T-helper 17 cell (primary cell): ENCODE results near the gene NCKAP1. TPM values are rescaled to one million over a fixed set of nuclear protein-coding genes. Genes with fewer than 3 reads are reported as not detected.
"Not testable (repeated sequence)": the region's sequence is repeated elsewhere in the genome, so short reads cannot be mapped to it uniquely, and the experiment has no call there.

Experiments
- ATAC-seq: fragments of 150-1000 bp; cut with Tn5 transposase; 2 replicates; pipeline ENCODE4 v1.10.0; 2021; ENCODE audit warnings: mild to moderate bottlenecking, moderate library complexity
- DNase-seq, 3 donors: peaks; one replicate each; pipeline versions ENCODE4 v3.0.0 to v3.0.0-alpha.2; 2020 to 2021
- H3K9me3 ChIP-seq: one replicate; pipeline ENCODE4 v1.7.0; 2013; ENCODE audit warnings: low read length, mild to moderate bottlenecking; ENCODE audit not compliant: control insufficient read depth, poor library complexity, severe bottlenecking
- H3K27ac Mint-ChIP-seq: one replicate; pipeline ENCODE4 v1.8.0; 2022; ENCODE audit warnings: mild to moderate bottlenecking, moderate library complexity, mixed read lengths
- H3K27me3 Mint-ChIP-seq: one replicate; pipeline ENCODE4 v1.8.0; 2022; ENCODE audit warnings: mixed read lengths
- H3K36me3 Mint-ChIP-seq: one replicate; pipeline ENCODE4 v1.8.0; 2022; ENCODE audit warnings: low read depth, mixed read lengths
- H3K4me1 Mint-ChIP-seq: one replicate; pipeline ENCODE4 v1.8.0; 2022; ENCODE audit warnings: mild to moderate bottlenecking, mixed read lengths
- H3K4me3 Mint-ChIP-seq: one replicate; pipeline ENCODE4 v1.8.0; 2022; ENCODE audit warnings: mild to moderate bottlenecking, moderate library complexity, mixed read lengths
- total RNA-seq, 4 donors: library from RNA in 2 of 4; stranded (reverse) in 2 of 4; gene quantifications; one replicate each; pipeline ENCODE4 v1.2.3 and lab custom pipeline; 2022 to 2026

The NCKAP1 gene
- total RNA-seq, 2 donors from 2014 or later, result 6.9 to 13.9 TPM

DNA sequence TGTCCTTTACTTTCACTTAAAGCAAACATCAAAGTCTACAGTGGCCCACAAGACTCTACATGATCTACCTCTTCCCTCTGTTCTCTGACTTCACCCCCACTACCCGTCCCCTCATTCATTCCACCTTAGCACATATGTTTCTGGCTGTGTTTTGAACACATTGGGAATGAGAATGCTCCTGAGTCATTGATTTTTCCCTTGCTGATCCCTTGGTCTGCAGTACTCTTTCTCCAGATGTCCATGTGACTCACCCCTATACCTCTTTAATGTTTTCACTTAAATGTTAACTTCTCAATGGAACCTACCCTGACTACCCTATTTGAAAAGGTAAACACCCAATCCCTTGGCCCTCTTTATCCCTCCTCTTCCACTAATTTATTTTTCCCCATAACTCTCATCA is 141.1 kb downstream of the NCKAP1 start:
- H3K36me3 Mint-ChIP-seq, result no peaks in the 10 kb centered on the region
- DNase-seq (no peak), ATAC-seq (no peak)
- no peak overlapping the region for H3K27ac Mint-ChIP-seq
- H3K4me1 Mint-ChIP-seq, result peaks cover 3% of the 10 kb centered on the region
- H3K9me3 ChIP-seq, result no peaks in the 10 kb centered on the region
- H3K4me3 Mint-ChIP-seq, result no peak overlapping the region
- peaks cover 5% of the 10 kb centered on the region for H3K27me3 Mint-ChIP-seq

DNA sequence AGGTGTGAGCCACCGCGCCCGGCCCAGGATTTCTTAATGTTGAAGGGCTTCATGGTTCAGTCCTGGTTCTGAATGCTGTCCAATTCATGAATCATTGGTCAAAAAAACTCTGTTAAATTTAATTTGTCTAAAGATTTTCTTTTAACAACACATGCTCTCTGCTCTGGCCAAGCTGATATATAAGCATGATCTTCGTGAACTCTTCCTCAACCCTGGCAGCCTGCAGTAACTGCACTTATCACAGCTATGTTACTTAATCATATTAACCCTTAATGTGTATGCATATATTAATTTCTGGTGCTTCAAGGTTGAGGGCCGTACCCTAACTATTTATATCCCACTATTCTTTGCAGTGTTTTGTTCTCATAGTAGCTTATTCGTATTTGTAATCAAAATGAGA is 142.5 kb downstream of the NCKAP1 start:
- H3K9me3 ChIP-seq, result no peaks in the 10 kb centered on the region
- Mint-ChIP-seq H3K36me3 (no peaks in the 10 kb centered on the region), H3K4me1 (peaks cover 3% of the 10 kb centered on the region), H3K4me3 (no peak overlapping the region), H3K27me3 (peaks cover 5% of the 10 kb centered on the region), H3K27ac (no peak overlapping the region)
- DNase-seq (no peak), ATAC-seq (no peak)

DNA sequence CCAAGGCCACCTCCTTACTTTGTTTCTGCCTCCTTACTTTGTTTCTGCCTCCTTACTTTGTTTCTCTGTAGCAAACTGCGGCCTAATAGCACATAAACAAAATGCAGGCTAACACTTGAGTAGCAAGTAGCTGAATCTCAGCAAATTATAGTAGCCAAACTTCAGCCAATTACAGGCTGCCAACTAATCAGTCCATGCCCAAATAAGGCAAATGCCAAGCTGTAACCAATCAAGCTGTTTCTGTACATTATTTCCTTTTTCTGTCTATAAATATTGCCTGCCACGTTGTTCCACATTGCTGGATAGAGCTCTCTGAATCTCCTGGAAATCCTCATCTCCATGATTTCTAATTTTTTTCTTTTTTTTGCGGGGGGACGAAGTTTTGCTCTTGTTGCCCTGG is 143.1 kb downstream of the NCKAP1 start:
- peaks cover 5% of the 10 kb centered on the region for H3K27me3 Mint-ChIP-seq
- H3K4me3 Mint-ChIP-seq, result no peak overlapping the region
- no peak overlapping the region for H3K27ac Mint-ChIP-seq
- no peaks in the 10 kb centered on the region for H3K36me3 Mint-ChIP-seq
- ATAC-seq, result no peak
- no peaks in the 10 kb centered on the region for H3K9me3 ChIP-seq
- no peak for DNase-seq
- peaks cover 3% of the 10 kb centered on the region for H3K4me1 Mint-ChIP-seq

DNA sequence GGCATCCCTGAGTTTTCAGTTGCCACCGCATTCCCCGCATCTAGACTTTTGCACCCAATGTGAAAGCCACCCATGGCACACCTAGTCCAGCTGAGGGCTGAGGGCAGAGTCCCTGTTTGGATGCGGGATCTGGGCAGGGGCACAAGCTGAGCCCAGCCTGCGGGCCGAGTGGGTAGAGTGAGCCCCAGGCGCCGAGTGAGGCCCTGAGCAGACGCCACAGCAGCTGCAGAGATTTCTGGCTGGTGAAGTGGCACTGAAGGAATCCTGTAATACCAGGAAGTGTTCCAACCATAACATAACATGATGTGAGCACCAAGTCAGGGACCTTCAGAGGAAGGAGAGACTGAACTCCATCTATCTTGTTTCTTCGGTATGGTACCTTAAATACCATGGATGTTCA is 144.1 kb downstream of the NCKAP1 start:
- peaks cover 5% of the 10 kb centered on the region for H3K27me3 Mint-ChIP-seq
- peaks cover 3% of the 10 kb centered on the region for H3K4me1 Mint-ChIP-seq
- no peak overlapping the region for H3K4me3 Mint-ChIP-seq
- H3K9me3 ChIP-seq, result no peaks in the 10 kb centered on the region
- H3K36me3 Mint-ChIP-seq, result no peaks in the 10 kb centered on the region
- no peak overlapping the region for H3K27ac Mint-ChIP-seq
- DNase-seq (no peak), ATAC-seq (no peak)

DNA sequence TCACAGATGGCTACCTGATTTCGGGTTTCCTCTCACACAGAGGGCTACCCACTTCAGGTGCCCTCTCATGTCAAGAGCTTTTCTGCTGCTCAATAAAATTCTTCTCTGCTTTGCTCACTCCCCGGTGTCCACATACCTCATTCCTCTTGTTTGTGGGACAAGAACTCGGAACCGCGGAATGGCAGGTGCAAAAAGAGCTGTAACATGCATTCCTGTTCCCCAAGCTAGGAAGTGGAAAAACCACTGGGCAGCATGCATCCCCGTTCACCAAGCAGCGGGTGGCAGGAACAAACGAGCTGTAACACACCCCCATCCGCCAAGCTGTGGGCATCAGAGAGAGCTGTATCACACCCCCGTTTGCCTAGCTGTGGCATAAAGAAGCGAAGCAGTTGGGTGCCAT is 144.6 kb downstream of the NCKAP1 start:
- no peak overlapping the region for H3K4me3 Mint-ChIP-seq
- no peak overlapping the region for H3K27ac Mint-ChIP-seq
- no peaks in the 10 kb centered on the region for H3K9me3 ChIP-seq
- no peaks in the 10 kb centered on the region for H3K36me3 Mint-ChIP-seq
- H3K4me1 Mint-ChIP-seq, result peaks cover 3% of the 10 kb centered on the region
- H3K27me3 Mint-ChIP-seq, result peaks cover 5% of the 10 kb centered on the region
- ATAC-seq, result no peak
- DNase-seq, result no peak

DNA sequence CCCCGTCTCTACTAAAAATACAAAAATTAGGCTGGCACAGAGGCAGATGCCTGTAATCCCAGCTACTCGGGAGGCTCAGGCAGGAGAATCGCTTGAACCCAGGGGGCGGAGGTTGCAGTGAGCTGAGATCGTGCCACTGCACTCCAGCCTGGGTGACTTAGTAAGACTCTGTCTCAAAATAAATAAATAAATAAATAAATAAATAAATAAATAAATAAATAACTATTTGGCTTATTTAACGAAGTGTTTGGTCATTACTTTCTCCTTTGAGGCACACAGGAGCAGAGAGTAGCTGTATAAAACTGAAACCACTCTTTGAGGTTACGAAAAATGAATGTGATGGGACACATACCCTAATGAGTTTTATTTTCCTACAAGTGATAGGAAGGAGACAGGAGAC is 145.2 kb downstream of the NCKAP1 start:
- H3K36me3 Mint-ChIP-seq, ATAC-seq, DNase-seq: not testable (repeated sequence)

DNA sequence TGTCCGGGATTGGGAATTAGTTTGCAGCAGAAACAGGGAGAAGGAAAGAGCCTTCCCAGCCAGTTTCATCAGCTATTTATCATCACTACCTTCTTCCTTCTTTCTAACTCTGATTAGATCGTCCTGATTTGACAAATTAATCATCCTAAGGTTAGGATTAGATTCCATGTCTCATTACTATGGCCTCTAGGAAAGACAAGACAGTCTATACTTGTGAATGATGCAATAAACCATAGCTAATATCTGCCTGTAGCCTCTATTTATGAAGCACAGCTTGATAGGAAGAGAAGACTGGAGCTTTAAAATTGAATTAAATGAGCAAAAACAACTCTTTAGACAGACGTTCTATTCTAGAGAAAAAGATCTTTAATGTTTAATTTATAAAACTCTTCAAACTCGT is 146.6 kb downstream of the NCKAP1 start:
- ATAC-seq (no peak), DNase-seq (no peak)
- H3K9me3 ChIP-seq, result no peaks in the 10 kb centered on the region
- Mint-ChIP-seq H3K36me3 (no peaks in the 10 kb centered on the region), H3K27ac (no peak overlapping the region), H3K4me3 (no peak overlapping the region), H3K27me3 (peaks cover 5% of the 10 kb centered on the region), H3K4me1 (peaks cover 3% of the 10 kb centered on the region)

More for the DNA sequence above, 145.2 kb downstream of the NCKAP1 start:
- H3K27ac Mint-ChIP-seq, H3K4me1 Mint-ChIP-seq, H3K9me3 ChIP-seq, H3K27me3 Mint-ChIP-seq, H3K4me3 Mint-ChIP-seq: not testable (repeated sequence)

DNA sequence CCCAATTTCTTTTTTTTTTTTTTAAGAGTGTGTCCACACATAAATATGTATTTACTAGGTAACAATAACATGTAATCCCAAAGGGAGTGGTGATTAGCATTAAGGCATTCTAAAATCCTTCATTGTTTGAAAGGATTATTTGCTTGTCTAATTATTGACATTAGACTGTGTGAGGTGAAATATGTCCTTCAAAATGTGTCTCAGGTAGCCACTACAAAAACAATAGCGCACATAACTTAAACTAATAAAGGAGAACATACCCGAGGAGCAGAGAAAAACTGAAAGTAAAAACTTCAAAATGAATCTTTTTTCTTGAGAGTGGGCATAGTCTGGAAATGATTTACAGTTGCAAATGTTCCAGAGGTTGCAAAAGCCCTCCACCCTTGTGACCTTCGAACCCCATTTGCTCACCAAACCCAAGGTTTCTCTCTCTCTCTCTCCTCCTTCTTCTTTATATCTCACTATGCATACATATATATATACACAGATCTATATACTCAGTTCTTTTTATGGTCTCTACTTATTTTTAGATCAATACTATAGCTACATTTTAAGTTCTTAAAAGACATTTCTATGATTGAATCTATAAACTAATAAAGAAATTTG is 147.4 kb downstream of the NCKAP1 start:
- peaks cover 3% of the 10 kb centered on the region for H3K4me1 Mint-ChIP-seq
- ATAC-seq (no peak), DNase-seq (no peak)
- no peaks in the 10 kb centered on the region for H3K9me3 ChIP-seq
- no peak overlapping the region for H3K4me3 Mint-ChIP-seq
- no peak overlapping the region for H3K27ac Mint-ChIP-seq
- H3K27me3 Mint-ChIP-seq, result peaks cover 5% of the 10 kb centered on the region
- no peaks in the 10 kb centered on the region for H3K36me3 Mint-ChIP-seq

DNA sequence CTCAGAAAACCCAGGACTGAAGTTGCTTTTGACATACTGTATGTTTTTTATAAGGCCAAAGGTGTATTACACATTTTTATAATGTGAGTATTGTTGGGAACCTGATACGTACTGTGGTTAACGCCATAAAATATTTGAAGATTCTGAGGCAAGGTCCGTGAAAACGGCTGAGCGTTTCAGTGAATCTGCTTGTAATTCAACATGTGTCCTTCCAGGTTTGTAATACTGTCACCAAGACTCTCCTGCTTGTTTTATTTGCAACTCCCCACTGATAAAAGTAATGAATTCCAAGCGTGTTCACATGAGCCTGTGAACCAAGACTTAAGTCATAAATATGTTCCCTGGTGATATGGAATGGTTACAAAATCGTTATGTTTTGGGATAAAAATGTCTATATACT is 148.0 kb downstream of the NCKAP1 start:
- Mint-ChIP-seq H3K27ac (no peak overlapping the region), H3K4me1 (peaks cover 2% of the 10 kb centered on the region), H3K36me3 (no peaks in the 10 kb centered on the region), H3K4me3 (no peak overlapping the region), H3K27me3 (no peaks in the 10 kb centered on the region)
- no peaks in the 10 kb centered on the region for H3K9me3 ChIP-seq
- DNase-seq, result no peak
- no peak for ATAC-seq

DNA sequence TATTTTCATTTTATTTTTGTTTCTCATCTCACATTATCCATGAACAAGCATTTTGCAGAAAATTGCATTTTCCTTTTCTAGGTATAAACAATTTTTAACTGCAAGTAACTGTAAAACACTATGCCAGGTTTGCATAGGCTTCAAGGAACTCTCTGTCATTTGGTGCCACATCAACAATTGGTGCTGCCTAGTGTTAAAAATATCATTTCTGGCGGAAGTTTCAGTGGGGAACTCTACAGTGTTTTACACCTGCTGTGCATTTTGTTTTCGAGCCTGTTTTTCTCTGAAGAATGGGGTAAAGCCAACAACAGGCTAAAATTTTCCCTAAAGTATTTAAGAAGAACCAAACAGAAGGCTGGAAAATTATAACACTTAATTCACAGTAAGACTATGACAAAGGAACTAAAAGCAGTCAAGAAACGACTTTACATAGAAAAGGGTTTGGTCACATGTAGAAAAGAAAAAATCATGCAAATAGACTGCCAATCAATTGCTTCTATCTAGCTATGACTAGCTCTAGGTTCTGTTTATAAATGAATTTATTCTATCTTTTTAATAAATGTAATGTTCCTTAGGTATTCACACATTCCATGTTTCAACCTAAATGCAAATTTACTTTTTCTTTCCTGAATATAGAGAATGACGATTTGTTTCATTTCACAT is 150.4 kb downstream of the NCKAP1 start:
- H3K27ac Mint-ChIP-seq, result no peak overlapping the region
- ATAC-seq (no peak), DNase-seq (no peak)
- no peaks in the 10 kb centered on the region for H3K4me1 Mint-ChIP-seq
- no peak overlapping the region for H3K4me3 Mint-ChIP-seq
- H3K27me3 Mint-ChIP-seq, result no peaks in the 10 kb centered on the region
- no peaks in the 10 kb centered on the region for H3K9me3 ChIP-seq
- no peaks in the 10 kb centered on the region for H3K36me3 Mint-ChIP-seq

DNA sequence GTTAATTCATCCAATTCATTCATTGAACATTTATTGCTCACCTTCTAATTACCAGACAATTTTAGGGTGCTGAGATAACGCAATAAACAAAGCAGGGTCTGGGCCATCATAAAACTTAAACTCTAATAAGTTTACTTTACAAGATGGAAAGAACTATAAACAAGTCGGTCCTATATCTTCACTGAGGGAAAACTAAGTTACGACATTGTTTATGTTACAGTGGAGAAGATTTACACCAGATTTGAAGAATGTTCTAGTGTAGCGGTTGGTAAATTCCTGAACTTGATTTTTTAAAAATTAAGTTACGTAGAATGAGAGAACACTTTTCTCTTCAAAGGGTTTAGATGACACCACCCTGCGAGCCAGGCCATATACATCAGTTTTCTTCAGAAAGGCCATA is 151.2 kb downstream of the NCKAP1 start:
- H3K9me3 ChIP-seq, result no peaks in the 10 kb centered on the region
- Mint-ChIP-seq H3K4me3 (no peak overlapping the region), H3K4me1 (no peaks in the 10 kb centered on the region), H3K36me3 (no peaks in the 10 kb centered on the region), H3K27me3 (no peaks in the 10 kb centered on the region), H3K27ac (no peak overlapping the region)
- DNase-seq, result no peak
- no peak for ATAC-seq

DNA sequence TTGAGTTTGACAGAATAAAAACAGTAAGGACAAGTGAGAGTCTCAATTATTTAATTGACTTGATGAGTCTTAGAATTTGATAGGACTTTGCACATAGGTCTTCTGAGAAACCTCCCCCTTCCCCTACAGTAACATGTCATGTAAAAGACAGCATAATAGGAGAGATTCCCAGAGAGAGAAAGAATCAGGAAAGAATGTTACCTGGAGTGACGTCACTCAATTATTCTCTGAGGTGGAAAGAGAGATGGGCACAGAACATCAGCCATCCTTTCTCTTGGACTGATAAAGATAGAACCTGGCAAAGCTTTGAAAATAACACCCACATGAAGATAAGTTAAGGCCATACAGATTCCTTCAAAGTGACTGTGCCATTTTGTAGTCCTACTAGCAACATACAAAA is 152.5 kb downstream of the NCKAP1 start:
- ATAC-seq, result no peak
- Mint-ChIP-seq H3K4me1 (no peaks in the 10 kb centered on the region), H3K27me3 (no peaks in the 10 kb centered on the region), H3K27ac (no peak overlapping the region), H3K36me3 (no peaks in the 10 kb centered on the region), H3K4me3 (no peak overlapping the region)
- no peaks in the 10 kb centered on the region for H3K9me3 ChIP-seq
- no peak for DNase-seq

DNA sequence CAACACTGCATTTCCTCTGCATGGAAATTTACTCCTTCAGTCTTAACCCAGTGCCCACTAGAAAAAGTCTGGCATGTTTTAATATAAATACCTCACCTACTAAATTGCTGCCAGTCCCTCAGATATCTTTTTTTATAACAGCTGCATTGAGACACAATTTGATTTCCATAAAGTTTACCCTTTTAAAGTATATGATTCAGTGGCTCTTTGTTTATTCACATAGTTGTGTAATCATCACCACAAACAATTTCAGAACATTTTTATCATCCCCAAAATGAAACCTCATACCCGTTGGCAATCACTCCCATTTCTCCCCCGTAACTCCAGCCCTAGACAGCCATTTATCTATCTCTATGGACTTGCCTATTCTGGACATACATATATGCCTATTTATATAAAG is 154.8 kb downstream of the NCKAP1 start:
- Mint-ChIP-seq H3K27ac (no peak overlapping the region), H3K4me1 (no peaks in the 10 kb centered on the region), H3K36me3 (no peaks in the 10 kb centered on the region), H3K4me3 (no peak overlapping the region), H3K27me3 (no peaks in the 10 kb centered on the region)
- H3K9me3 ChIP-seq, result no peaks in the 10 kb centered on the region
- ATAC-seq (no peak), DNase-seq (no peak)

DNA sequence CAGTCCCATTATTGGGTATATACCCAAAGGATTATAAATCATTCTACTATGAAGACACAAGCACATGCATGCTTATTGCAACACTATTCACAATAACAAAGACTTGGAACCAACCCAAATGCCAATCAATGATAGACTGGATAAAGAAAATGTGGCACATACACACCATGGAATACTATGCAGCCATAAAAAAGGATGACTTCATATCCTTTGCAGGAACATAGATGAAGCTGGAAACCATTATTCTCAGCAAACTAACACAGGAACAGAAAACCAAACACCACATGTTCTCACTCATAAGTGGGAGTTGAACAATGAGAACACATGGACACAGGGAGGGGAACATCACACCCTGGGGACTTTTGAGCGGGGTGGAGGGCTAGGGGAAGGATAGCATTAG is 158.2 kb downstream of the NCKAP1 start:
- not testable (repeated sequence) for H3K27ac Mint-ChIP-seq, H3K9me3 ChIP-seq, H3K4me1 Mint-ChIP-seq, H3K27me3 Mint-ChIP-seq, H3K4me3 Mint-ChIP-seq, DNase-seq, ATAC-seq, H3K36me3 Mint-ChIP-seq
